HG03039 (cell line): ENCODE measurements around the gene LRRC58.

Experiments used
- ATAC-seq: cut with Tn5 transposase; IDR thresholded peaks from one replicate; pipeline ENCODE4 v1.9.1; 2021; ENCODE audit warnings: mild to moderate bottlenecking, moderate library complexity; ENCODE audit not compliant: unreplicated experiment

Gene LRRC58

DNA sequence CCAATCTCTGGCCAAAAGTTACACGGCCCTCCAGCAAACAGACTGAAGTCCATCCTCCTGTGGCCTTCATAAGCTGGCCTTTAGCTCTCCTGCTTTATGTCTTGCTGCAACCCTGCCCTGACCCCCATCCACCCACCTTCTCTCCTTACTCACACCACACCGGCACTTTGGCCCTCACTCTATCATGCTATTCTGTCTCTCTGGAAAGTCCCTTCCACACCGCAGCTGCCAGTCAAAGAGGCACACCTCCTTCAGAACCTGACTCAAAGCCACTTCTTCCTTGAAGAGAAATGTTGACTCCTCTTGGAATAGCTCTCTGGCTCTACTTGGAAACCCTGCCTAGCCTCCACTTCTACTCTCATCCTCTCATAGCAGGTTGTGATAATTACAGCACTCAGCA is 68.6 kb downstream of the LRRC58 start:
- no peak for ATAC-seq

DNA sequence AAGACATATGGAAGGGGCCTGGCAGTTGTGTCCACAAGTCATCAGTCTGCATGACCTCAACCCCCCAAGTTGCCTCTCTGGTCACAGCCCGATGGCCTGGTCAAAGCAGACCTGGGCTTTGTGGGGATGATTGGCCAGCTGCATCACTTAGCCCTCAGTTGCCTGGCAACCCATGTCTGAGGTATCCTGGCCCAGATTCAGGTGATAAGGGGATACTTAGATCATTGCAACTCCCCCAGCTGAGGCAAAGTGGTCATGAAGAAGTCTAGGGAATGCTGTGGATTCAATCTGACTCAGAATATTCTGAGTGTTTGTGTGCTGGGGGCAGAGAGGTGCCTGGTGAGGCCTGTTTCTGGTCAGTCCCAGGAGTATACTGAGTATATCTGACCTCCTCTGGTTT is 69.1 kb downstream of the LRRC58 start:
- ATAC-seq: no peak

DNA sequence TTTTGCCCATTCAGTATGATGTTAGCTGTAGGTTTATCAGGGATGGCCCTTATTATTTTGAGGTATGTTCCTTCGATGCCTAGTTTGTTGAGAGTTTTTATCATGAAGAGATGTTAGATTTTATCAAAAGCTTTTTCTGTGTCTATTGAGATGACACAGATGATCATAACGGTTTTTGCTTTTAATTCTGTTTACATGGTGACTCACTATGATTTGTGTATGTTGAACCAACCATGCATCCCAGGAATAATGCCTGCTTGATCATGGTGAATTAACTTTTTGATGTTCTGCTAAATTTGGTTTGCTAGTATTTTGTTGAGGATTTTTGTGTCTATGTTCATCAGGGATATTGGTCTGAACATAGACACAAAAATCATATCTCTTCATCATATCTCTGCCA is 72.4 kb downstream of the LRRC58 start:
- no peak for ATAC-seq

DNA sequence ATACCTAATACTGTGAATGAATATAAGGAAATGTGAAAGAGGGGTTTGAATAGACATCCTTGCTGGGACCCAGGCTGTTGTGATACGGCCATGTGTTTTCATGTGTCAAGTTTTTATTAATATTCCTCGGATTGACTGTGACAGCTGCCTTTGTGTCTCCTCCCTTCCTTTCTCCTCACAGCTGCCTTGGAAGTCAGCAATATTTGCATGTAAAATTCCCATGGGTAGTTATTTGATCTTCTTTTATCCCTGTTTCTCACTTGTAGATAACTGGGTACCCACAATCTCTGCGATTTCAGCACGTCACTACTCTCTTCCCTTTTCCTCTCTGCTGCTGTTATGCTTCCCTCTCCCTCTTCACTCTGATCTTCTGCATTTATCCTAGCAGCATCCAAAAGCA is 73.5 kb downstream of the LRRC58 start:
- ATAC-seq: no peak

DNA sequence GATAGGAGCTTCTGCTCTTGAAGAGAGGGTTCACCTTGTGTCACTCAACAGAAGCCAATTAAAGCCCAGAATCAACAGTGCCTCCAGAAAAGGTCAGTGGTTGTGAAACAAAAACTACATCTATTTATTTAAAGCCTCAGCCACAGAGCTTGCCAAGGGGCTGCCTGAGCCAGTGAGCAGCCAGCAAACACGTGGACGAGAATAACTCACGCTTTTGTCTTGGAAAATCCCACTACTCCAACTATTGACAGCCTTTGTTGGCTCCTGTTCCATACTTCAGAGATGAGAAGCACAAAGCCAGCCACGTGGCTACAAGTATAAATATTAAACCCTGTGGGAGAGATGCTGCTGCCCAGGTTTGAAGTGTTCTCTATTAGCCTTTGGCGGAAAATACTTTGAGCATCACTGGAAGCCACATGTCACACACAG is 74.4 kb downstream of the LRRC58 start:
- ATAC-seq: no peak
